ENCODE measurements around the gene KLHL36. TPM values are rescaled to one million over a fixed set of nuclear protein-coding genes. Genes with fewer than 3 reads are reported as not detected.

Gene KLHL36
- total RNA-seq, 1 experiment from 2014 or later = 79.0 TPM

- BruUV-seq (replicated peaks) = no TSS peak
- no peaks in the 10 kb centered on the region for H3K9me3 ChIP-seq (ENCODE audit: control insufficient read depth in 1 of 2, insufficient read depth in 1 of 2, low read depth in 1 of 2, low read length in 2 of 2)
- no peak overlapping the region for H2AFZ ChIP-seq (ENCODE audit: low read depth, low read length, poor library complexity, severe bottlenecking)
- DNase-seq (ENCODE audit: low read depth, low spot score) (no peak), ATAC-seq (no peak)
- H3K79me2 ChIP-seq (ENCODE audit: insufficient read depth, low read length) = no peaks in the 10 kb centered on the region
- ChIA-PET POLR2A (no interaction called here), RAD21 (ENCODE audit: low non-redundant PET in 1 of 2, low total read pairs in 2 of 2, uncharacterized antibody in 2 of 2, unreplicated experiment in 2 of 2) (no interaction called here), CTCF (no interaction called here)
- H3K9ac ChIP-seq (ENCODE audit: low read length) = no peak overlapping the region
- no peaks in the 10 kb centered on the region for H3K36me3 ChIP-seq (ENCODE audit: control insufficient read depth in 1 of 2, insufficient read depth in 2 of 2, low read length in 2 of 2)
- no peaks in the 10 kb centered on the region for H3K4me1 ChIP-seq (ENCODE audit: control insufficient read depth in 1 of 2, insufficient read depth in 2 of 2, low read length in 2 of 2)
- no peak overlapping the region for H3K27ac ChIP-seq (ENCODE audit: low read depth, low read length)
- H4K20me1 ChIP-seq (ENCODE audit: insufficient read depth) = no peaks in the 10 kb centered on the region
- H3K9me2 ChIP-seq (ENCODE audit: insufficient read depth) = no peaks in the 10 kb centered on the region
- no peak overlapping the region for H3K4me2 ChIP-seq (ENCODE audit: low read length)
- H3K27me3 ChIP-seq (ENCODE audit: insufficient read depth, low read length) = no peaks in the 10 kb centered on the region
- TF ChIP-seq, protein P1, sequence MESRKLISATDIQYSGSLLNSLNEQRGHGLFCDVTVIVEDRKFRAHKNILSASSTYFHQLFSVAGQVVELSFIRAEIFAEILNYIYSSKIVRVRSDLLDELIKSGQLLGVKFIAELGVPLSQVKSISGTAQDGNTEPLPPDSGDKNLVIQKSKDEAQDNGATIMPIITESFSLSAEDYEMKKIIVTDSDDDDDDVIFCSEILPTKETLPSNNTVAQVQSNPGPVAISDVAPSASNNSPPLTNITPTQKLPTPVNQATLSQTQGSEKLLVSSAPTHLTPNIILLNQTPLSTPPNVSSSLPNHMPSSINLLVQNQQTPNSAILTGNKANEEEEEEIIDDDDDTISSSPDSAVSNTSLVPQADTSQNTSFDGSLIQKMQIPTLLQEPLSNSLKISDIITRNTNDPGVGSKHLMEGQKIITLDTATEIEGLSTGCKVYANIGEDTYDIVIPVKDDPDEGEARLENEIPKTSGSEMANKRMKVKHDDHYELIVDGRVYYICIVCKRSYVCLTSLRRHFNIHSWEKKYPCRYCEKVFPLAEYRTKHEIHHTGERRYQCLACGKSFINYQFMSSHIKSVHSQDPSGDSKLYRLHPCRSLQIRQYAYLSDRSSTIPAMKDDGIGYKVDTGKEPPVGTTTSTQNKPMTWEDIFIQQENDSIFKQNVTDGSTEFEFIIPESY (IDR thresholded peaks at IDR 0.05; ENCODE audit: extremely low read depth, insufficient replicate concordance, low read length) = no peak
- TF ChIP-seq YY1 (IDR thresholded peaks at IDR 0.05; ENCODE audit: extremely low read depth, insufficient replicate concordance, low read depth, low read length) (no peak), SP1 (IDR thresholded peaks at IDR 0.05; ENCODE audit: low read depth) (no peak), EZH2 (IDR thresholded peaks at IDR 0.05) (no peak), FOSL1 (IDR thresholded peaks at IDR 0.05; ENCODE audit: low read depth) (no peak)
- H3K4me3 ChIP-seq (replicated peaks in 1 of 2; ENCODE audit: low read depth in 1 of 2, low read length in 2 of 2) = no peak overlapping the region
- intact Hi-C loops (cut with micrococcal nuclease) = no loop called here
Measured at GRCh38 chr16:84631153-84631466, 17.2 kb upstream of the KLHL36 start.

DNA sequence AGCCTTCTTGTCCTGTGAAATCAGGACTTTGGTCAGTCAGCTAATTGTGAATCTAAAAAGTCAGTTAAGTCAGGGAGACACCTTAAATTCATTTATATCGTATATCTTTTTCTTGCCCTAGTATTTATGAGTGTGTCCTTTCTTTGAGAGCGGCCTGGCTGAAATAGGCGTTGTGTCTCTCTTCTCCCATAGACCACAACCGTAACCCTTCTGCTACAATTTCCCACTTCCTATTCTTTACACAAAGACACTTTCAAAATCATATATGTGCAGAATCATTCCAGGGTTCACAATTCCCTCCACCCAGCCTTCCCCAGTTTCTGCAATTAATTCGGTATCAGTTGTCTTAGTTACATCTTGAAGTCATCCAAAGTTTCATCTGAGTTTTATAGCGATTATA is 16.4 kb upstream of the KLHL36 start:
- H4K20me1 ChIP-seq (ENCODE audit: insufficient read depth) = no peaks in the 10 kb centered on the region
- H3K4me2 ChIP-seq (ENCODE audit: low read length) = no peak overlapping the region
- ChIA-PET POLR2A (no interaction called here), CTCF (no interaction called here), RAD21 (ENCODE audit: low non-redundant PET in 1 of 2, low total read pairs in 2 of 2, uncharacterized antibody in 2 of 2, unreplicated experiment in 2 of 2) (no interaction called here)
- no peak overlapping the region for H2AFZ ChIP-seq (ENCODE audit: low read depth, low read length, poor library complexity, severe bottlenecking)
- no peaks in the 10 kb centered on the region for H3K9me3 ChIP-seq (ENCODE audit: control insufficient read depth in 1 of 2, insufficient read depth in 1 of 2, low read depth in 1 of 2, low read length in 2 of 2)
- no peaks in the 10 kb centered on the region for H3K27me3 ChIP-seq (ENCODE audit: insufficient read depth, low read length)
- intact Hi-C loops (cut with micrococcal nuclease) = no loop called here
- no peaks in the 10 kb centered on the region for H3K9me2 ChIP-seq (ENCODE audit: insufficient read depth)
- H3K27ac ChIP-seq (ENCODE audit: low read depth, low read length) = no peak overlapping the region
- H3K36me3 ChIP-seq (ENCODE audit: control insufficient read depth in 1 of 2, insufficient read depth in 2 of 2, low read length in 2 of 2) = no peaks in the 10 kb centered on the region
- H3K9ac ChIP-seq (ENCODE audit: low read length) = no peak overlapping the region
- no peaks in the 10 kb centered on the region for H3K79me2 ChIP-seq (ENCODE audit: insufficient read depth, low read length)
- H3K4me3 ChIP-seq (replicated peaks in 1 of 2; ENCODE audit: low read depth in 1 of 2, low read length in 2 of 2) = no peak overlapping the region
- ATAC-seq = no peak
- BruUV-seq (replicated peaks) = no TSS peak
- H3K4me1 ChIP-seq (ENCODE audit: control insufficient read depth in 1 of 2, insufficient read depth in 2 of 2, low read length in 2 of 2) = no peaks in the 10 kb centered on the region
- no peak for DNase-seq (ENCODE audit: low read depth, low spot score)
- TF ChIP-seq ATF3 (IDR thresholded peaks at IDR 0.05) (no peak), ZFX (IDR thresholded peaks at IDR 0.05) (no peak), SP1 (IDR thresholded peaks at IDR 0.05; ENCODE audit: low read depth) (no peak), POLR2AphosphoS5 (IDR thresholded peaks at IDR 0.05; ENCODE audit: low read depth, low read length) (no peak), SRF (IDR thresholded peaks at IDR 0.05; ENCODE audit: low read depth) (no peak), JUND (IDR thresholded peaks at IDR 0.05) (no peak), RAD21 (IDR thresholded peaks at IDR 0.05; ENCODE audit: low read depth) (no peak), ELF1 (IDR thresholded peaks at IDR 0.05; ENCODE audit: borderline replicate concordance, low read depth) (no peak), POLR2A (IDR thresholded peaks at IDR 0.05; ENCODE audit: borderline replicate concordance, extremely low read depth, insufficient read depth, insufficient read length) (no peak), ZNF274 (IDR thresholded peaks at IDR 0.05; ENCODE audit: low read depth, low read length) (no peak)
- TF ChIP-seq, protein P2, sequence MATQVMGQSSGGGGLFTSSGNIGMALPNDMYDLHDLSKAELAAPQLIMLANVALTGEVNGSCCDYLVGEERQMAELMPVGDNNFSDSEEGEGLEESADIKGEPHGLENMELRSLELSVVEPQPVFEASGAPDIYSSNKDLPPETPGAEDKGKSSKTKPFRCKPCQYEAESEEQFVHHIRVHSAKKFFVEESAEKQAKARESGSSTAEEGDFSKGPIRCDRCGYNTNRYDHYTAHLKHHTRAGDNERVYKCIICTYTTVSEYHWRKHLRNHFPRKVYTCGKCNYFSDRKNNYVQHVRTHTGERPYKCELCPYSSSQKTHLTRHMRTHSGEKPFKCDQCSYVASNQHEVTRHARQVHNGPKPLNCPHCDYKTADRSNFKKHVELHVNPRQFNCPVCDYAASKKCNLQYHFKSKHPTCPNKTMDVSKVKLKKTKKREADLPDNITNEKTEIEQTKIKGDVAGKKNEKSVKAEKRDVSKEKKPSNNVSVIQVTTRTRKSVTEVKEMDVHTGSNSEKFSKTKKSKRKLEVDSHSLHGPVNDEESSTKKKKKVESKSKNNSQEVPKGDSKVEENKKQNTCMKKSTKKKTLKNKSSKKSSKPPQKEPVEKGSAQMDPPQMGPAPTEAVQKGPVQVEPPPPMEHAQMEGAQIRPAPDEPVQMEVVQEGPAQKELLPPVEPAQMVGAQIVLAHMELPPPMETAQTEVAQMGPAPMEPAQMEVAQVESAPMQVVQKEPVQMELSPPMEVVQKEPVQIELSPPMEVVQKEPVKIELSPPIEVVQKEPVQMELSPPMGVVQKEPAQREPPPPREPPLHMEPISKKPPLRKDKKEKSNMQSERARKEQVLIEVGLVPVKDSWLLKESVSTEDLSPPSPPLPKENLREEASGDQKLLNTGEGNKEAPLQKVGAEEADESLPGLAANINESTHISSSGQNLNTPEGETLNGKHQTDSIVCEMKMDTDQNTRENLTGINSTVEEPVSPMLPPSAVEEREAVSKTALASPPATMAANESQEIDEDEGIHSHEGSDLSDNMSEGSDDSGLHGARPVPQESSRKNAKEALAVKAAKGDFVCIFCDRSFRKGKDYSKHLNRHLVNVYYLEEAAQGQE (IDR thresholded peaks at IDR 0.05; ENCODE audit: low read depth) = no peak
- TF ChIP-seq, protein P1 (IDR thresholded peaks at IDR 0.05; ENCODE audit: extremely low read depth, insufficient replicate concordance, low read length) = no peak
